ENCODE results near the gene GANAB. TPM values are rescaled to one million over a fixed set of nuclear protein-coding genes. Genes with fewer than 3 reads are reported as not detected.
"Not testable (repeated sequence)": the region's sequence is repeated elsewhere in the genome, so short reads cannot be mapped to it uniquely, and the experiment has no call there.

GANAB gene
- 100 to 1,000 TPM; 226 to 266 TPM for total RNA-seq

DNA sequence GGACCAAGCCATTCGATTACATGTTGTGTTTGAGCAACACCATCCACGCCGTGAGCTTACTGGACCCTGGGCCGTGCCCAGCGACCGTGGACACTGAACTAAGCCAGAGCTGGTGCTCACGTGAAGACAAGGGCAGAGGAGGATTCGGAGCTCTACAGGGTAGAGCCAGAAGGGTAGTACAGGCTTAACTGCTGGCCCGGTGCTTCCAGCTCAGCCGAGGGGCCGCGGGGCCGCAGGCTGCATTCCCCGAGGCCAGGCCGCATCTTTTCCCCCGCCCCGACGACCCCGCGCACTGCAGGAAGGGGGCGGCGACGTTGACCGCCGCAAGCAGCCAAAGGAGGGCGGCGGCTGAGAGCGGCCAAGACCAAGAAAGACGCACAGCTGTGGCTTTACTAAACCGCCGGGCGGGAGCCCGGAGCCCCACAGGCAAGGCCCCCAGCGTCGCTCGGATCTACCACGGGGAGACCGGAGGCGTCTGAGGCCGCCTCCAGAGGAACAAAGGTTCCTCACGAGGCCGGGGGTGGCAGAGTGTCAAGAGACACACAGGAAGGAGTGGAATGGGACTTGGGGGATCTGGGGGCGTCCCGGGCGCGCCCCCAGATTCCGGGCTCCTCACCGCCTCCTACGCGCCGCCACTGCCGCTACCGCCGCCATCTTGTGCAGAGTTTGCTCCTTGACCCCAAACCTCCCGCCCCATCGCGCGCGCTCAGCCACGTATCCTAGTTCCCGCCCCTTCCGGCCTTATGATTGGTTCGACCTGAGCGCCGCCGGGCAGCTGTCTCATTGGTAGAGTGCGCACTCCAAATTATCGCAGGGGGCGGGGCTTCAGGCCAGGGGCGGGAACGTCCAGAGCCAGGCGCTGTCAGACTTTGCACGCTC lies at the start of gene GANAB:
GANAB (minus strand) TSS at position 668 of the 879 bp plus-strand sequence; CDS start at position 654, 14 bp downstream.
- ATAC-seq (replicated peaks): peak; percentile 99
- peaks cover 54% of the 10 kb centered on the region for H3K36me3 Mint-ChIP-seq (ENCODE audit: low read depth)
- no peaks in the 10 kb centered on the region for H3K4me1 Mint-ChIP-seq
- peak within 1 kb of the TSS; percentile 100 for H3K4me3 Mint-ChIP-seq
- no peaks in the 10 kb centered on the region for H3K27me3 Mint-ChIP-seq
- H3K9me3 Mint-ChIP-seq: no peaks in the 10 kb centered on the region
- H3K27ac Mint-ChIP-seq: peak within 1 kb of the TSS; percentile 97

DNA sequence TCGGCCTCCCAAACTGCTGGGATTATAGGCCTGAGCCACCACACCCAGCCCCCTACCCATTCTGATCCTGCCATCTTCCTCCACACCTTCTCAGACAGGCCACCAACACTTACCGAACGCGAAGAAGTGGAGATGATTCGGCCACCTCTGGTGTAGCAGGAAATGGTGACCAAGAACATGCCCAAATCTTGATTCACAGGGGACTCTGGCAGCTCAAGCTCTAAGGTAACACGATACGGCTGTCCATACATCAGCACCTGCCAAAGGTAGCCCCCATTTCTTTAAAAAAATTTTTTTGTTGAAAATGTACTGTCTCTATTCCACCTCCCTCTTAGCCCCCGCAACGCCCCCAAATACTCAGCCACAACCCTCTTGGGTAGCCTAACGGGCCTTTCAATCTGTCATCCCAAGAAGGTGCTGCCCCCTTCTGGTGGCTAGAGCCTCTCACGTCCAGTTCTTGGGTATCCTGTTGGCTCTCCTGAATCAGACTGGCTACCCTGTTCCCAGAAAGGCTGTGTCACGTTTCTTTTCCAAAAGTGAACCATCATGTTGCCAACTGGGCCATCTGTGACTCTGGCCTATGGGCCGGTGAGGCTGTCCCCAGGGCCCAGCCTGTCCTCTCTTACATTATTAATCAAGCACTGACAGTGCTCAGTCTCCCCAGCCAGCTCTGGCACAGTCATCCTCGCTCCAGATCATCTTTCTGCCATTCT lies 48.2 kb upstream of the GANAB start:
- no peaks in the 10 kb centered on the region for H3K9me3 Mint-ChIP-seq
- H3K36me3 Mint-ChIP-seq (ENCODE audit: low read depth): peaks cover 51% of the 10 kb centered on the region
- no peaks in the 10 kb centered on the region for H3K27me3 Mint-ChIP-seq
- H3K4me1 Mint-ChIP-seq: peaks cover 5% of the 10 kb centered on the region
- no peak overlapping the region for H3K4me3 Mint-ChIP-seq
- H3K27ac Mint-ChIP-seq: peak overlapping the region; percentile 9
- peak; percentile 91 for ATAC-seq (replicated peaks)

DNA sequence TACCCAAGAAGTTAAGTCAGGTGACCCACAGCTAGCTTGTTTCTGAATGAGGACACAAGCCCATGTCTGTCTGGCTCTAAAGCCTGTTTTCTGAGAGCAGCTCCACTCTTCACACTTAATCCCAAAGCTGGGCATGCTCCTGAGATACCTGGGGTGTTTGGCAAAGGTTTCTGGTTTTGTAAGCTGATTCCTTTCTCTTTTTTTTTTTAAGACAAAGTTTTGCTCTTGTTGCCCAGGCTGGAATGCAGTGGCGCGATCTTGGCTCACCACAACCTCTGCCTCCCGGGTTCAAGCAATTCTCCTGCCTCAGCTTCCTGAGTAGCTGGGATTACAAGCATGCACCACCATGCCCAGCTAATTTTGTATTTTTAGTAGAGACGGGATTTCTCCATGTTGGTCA lies 47.2 kb upstream of the GANAB start:
- peaks cover 59% of the 10 kb centered on the region for H3K36me3 Mint-ChIP-seq (ENCODE audit: low read depth)
- not testable (repeated sequence) for H3K27ac Mint-ChIP-seq; H3K4me3 Mint-ChIP-seq; H3K27me3 Mint-ChIP-seq; H3K4me1 Mint-ChIP-seq; ATAC-seq (replicated peaks); H3K9me3 Mint-ChIP-seq

DNA sequence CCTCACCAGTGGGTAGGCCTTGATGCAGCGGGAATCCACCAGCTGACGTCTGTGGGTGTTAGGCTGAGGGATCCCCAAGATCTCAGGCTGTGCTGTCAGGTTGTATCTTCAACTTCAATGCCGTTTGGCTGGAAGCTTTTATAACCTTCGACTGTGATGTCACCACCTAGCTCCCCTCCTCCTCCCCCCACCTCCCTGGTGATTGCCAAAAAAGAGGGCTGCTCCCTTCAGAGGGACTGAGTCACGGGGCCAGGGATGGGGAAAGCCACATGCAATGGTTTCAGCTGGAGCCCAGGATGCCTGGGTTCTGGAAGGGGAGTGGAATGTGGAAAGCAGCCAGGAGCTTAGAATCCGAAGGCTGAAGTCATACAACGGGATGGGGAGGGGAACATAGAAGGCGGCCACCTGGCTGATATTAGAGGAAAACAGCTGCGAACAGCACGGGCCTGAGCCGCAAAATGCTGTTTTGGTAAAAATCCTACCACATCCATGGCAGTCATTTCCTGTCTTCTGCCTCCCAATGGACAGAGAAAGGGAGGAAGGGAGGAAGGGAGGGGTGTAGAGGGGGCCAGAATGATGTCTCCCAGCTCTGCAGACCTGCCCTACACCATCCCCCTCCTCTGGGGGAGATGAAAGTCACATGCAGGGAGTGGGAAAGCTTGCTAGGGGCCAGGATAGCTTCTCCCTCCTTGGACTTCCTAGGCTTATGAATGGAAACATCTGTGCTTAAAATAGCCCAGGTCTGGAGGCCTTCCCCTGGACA lies 43.2 kb upstream of the GANAB start, which contains the start of gene LRRN4CL:
LRRN4CL (minus strand) TSS at position 110 of the 763 bp plus-strand sequence. CDS start 1,022 bp downstream, outside the sequence.
- peaks cover 50% of the 10 kb centered on the region for H3K36me3 Mint-ChIP-seq (ENCODE audit: low read depth)
- no peak for ATAC-seq (replicated peaks)
- no peak within 1 kb of the TSS for H3K27ac Mint-ChIP-seq
- peaks cover 3% of the 10 kb centered on the region for H3K27me3 Mint-ChIP-seq
- no peaks in the 10 kb centered on the region for H3K9me3 Mint-ChIP-seq
- H3K4me3 Mint-ChIP-seq: no peak within 1 kb of the TSS
- peaks cover 2% of the 10 kb centered on the region for H3K4me1 Mint-ChIP-seq

DNA sequence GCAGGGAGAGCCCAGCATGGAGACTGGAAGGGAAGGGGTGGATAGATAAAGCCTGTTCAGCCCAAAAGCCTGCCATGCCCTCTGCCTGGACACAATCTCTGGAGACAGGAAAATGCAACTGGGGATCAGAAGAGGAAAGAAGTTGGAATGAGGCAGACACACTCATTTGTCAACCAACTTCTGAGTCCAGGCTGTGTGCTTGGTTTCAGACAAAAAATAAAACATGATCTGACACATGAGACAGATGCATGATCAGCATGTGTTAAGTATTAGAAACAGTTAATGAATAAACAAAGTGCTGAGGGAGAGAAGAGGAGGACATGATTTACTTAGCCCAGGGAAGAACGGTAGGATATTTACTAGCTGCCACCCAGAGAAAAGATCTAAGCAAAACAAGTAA lies 42.1 kb upstream of the GANAB start:
- ATAC-seq (replicated peaks): no peak
- no peak overlapping the region for H3K27ac Mint-ChIP-seq
- H3K27me3 Mint-ChIP-seq: peaks cover 3% of the 10 kb centered on the region
- H3K36me3 Mint-ChIP-seq (ENCODE audit: low read depth): peaks cover 45% of the 10 kb centered on the region
- H3K9me3 Mint-ChIP-seq: no peaks in the 10 kb centered on the region
- H3K4me1 Mint-ChIP-seq: no peaks in the 10 kb centered on the region
- no peak overlapping the region for H3K4me3 Mint-ChIP-seq

DNA sequence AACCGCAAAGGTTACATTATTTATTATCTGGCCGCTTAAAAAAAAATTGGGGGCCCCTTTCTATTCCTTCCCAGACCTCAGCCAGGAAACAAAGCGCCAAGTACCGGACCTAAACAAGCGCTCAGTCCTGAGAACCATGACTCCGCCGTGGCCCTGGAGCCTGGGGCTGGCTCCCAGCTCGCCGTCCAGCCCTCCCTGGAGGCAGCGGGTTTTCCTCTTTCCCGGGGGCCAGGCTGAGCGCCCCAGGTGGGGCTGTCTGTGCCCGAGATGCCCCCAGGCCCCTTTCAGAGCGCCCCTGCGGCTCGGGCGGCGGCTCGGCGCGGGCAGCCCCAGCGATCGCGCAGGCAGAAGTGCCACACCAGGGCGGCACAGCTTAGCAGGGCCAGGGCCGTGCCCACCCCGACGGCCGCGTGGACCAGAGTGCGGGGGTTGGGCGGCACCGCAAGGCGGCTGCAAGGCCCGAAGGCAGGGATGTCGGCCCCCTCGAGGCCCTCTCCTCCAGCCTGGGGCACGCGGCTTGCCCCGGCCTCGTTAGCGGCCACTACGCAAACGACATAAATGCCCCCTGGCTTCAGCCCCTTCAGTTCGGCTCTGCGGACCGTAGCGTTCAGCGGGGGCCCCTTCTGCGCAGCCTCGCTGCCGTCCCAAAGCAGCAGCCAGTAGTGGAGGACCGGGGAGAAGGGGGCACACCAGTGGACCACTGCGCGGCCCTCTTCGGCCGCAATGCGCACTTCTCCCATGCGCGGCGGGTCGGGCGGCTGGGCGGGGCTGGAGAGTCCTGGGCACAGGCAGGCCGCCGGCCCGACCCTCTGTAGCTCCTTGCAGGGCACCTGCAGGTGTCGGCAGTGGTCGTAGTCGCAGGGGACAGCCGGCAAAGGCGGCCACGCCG lies 41.3 kb upstream of the GANAB start:
- no peaks in the 10 kb centered on the region for H3K4me1 Mint-ChIP-seq
- peaks cover 39% of the 10 kb centered on the region for H3K36me3 Mint-ChIP-seq (ENCODE audit: low read depth)
- H3K9me3 Mint-ChIP-seq: no peaks in the 10 kb centered on the region
- ATAC-seq (replicated peaks): no peak
- no peak overlapping the region for H3K27ac Mint-ChIP-seq
- H3K27me3 Mint-ChIP-seq: peaks cover 3% of the 10 kb centered on the region
- no peak overlapping the region for H3K4me3 Mint-ChIP-seq

DNA sequence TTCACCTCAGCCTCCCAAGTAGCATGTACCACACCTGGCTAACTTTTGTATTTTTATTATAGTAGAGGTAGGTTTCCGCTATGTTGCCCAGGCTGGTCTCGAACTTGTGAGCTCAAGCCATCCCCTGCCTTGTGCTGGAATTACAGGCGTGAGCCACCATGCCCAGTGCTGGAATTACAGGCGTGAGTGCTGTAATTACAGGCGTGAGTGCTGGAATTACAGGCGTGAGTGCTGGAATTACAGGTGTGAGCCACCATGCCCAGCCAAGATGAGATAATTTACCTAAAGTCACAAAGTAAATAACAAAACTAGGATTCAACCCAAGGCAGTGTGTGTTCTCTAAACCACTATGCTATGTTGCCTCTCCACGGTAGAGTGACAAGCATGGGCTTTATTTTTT lies 36.1 kb upstream of the GANAB start:
- Mint-ChIP-seq H3K4me3 (no peak overlapping the region), H3K27ac (no peak overlapping the region), H3K36me3 (ENCODE audit: low read depth) (peaks cover 15% of the 10 kb centered on the region), H3K27me3 (no peaks in the 10 kb centered on the region), H3K9me3 (no peaks in the 10 kb centered on the region), H3K4me1 (peaks cover 13% of the 10 kb centered on the region)
- no peak for ATAC-seq (replicated peaks)

DNA sequence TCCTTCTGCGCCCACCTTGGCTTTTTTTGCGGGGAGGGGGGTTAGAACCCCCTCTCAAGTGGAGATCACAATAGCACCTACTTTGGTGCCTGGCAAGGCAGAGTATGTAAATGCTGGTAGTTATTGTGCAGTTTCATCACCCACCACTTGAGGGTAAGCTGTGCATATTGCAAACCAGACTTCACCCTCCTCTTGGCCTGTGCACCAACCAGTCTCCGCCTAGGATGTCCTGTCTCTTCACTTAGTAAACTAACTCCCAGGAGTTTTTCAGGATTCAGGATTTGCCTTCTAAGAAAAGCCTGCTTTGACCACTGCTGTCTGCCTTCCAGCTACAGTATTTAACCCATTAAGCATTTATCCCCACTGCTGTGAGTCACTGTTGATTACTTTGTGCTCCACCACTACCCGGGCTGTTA lies 34.4 kb upstream of the GANAB start:
- peak overlapping the region; percentile 42 for H3K4me3 Mint-ChIP-seq
- H3K27ac Mint-ChIP-seq: peak overlapping the region; percentile 84

DNA sequence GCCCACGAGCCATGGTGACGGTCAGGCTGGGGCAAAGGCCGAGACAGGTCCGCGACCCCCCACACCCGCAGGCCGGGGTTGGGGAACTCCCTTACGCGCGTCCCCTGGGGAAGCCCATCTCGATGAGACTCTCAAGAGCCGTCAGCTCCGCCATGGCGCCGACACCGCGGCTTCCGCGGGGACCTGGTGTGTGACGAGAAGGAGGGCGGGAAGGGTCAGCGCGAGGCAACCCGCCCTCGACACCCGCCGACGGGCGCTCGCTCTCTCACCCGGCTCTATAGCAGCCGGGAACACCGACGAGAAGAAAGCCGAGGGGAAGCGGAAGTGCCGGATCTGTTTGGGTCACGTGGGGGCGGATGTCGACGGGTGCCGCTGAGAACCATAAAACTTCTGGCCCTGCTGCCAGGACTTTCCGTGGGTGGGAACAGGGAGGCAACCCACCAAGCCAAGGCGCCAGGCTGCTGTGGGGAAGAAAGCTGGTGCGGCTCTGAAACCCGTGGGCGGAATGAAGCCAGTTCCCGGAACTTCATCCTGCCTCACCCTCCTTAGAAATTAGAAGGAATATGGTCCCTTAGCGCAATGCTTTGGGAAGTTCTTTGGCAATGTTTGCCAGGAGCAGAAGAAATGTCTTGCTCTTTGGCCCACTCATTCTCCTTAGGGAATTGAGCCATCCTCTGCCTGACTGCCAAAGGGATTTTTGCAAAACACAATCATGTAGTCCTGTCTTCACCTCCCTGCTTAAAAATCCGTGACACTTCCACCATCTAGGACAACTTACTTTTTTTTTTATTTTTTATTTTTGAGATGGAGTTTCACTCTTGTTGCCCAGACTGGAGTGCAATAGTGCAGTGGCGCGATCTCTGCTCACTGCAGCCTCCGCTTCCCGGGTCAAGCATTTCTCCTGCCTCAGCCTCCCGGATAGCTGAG lies 32.6 kb upstream of the GANAB start, which contains the start of gene UBXN1:
UBXN1 (minus strand) TSS at position 304 of the 927 bp plus-strand sequence; CDS start at position 154, 150 bp downstream.
- Mint-ChIP-seq H3K36me3 (ENCODE audit: low read depth) (peaks cover 47% of the 10 kb centered on the region), H3K27ac (peak within 1 kb of the TSS; percentile 83), H3K27me3 (no peaks in the 10 kb centered on the region)

More for the DNA sequence above, 34.4 kb upstream of the GANAB start:
- H3K9me3 Mint-ChIP-seq: no peaks in the 10 kb centered on the region
- H3K36me3 Mint-ChIP-seq (ENCODE audit: low read depth): peaks cover 32% of the 10 kb centered on the region
- peak; percentile 81 for ATAC-seq (replicated peaks)
- H3K4me1 Mint-ChIP-seq: peaks cover 20% of the 10 kb centered on the region
- no peaks in the 10 kb centered on the region for H3K27me3 Mint-ChIP-seq

DNA sequence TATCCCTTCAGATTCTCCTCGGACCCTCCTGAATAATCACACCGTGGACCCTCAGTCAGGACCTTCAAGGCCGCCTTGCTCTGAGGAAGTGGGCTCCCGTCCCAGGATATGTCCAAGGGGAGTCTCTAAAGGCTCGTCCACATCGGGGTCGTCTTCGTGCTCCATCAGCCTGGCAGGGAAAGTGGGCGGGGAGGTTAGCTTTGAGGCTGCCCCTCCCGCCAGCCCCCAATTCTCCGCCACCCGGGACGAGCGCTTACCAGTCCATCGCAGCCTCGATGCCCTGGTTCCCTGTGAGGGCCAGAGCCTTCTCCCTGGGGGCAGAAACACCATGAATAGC lies 32.0 kb upstream of the GANAB start:
- Mint-ChIP-seq H3K4me3 (peak overlapping the region; percentile 79), H3K9me3 (no peaks in the 10 kb centered on the region), H3K4me1 (peaks cover 25% of the 10 kb centered on the region), H3K27ac (peak overlapping the region; percentile 83), H3K27me3 (no peaks in the 10 kb centered on the region), H3K36me3 (ENCODE audit: low read depth) (peaks cover 53% of the 10 kb centered on the region)
- no peak for ATAC-seq (replicated peaks)

More for the DNA sequence above, 32.6 kb upstream of the GANAB start, which contains the start of gene UBXN1:
- ATAC-seq (replicated peaks): peak; percentile 91
- peak within 1 kb of the TSS; percentile 79 for H3K4me3 Mint-ChIP-seq
- peaks cover 25% of the 10 kb centered on the region for H3K4me1 Mint-ChIP-seq
- no peaks in the 10 kb centered on the region for H3K9me3 Mint-ChIP-seq

DNA sequence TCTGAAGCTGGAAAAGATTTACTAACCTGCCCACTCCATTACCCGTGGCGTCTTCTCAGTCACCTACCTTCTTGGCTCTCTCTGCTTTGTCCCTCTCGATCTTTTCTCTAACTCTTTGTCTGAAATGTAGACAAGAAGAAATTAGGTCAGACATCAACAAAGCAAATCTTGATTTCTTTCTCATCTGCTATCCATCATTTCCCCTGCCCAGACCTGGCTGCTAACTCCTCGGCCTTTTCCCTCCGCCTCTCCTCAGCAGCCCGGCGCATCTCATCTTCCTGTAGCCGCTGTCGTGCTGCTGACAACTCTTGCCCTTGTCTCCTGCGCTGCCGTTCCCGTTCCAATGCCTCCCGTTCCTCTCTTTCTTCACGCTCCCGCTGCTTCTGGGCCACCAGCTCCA lies 31.3 kb upstream of the GANAB start:
- Mint-ChIP-seq H3K27me3 (no peaks in the 10 kb centered on the region), H3K36me3 (ENCODE audit: low read depth) (peaks cover 57% of the 10 kb centered on the region), H3K4me1 (peaks cover 25% of the 10 kb centered on the region), H3K4me3 (peak overlapping the region; percentile 79), H3K27ac (peak overlapping the region; percentile 83), H3K9me3 (no peaks in the 10 kb centered on the region)
- no peak for ATAC-seq (replicated peaks)

DNA sequence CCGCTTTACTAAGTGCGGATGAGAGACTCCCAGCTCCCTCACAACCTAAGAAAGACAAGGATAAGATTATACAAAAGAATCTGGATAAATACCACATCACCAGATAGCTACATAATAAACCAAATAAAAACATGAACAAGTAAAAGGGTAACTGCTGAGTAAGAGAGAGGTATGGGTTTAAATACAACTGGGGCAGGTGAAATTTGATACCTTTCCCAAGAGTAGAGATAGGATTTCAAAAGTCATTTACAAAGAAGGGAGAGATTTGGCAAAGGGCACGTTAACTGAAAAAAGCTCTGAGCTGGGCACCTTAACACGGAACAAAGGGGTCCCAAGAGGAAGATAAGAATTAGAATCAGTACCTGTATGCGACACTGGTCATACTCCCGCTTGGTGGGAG lies 30.7 kb upstream of the GANAB start:
- ATAC-seq (replicated peaks): no peak
- Mint-ChIP-seq H3K9me3 (no peaks in the 10 kb centered on the region), H3K27ac (peak overlapping the region; percentile 37), H3K36me3 (ENCODE audit: low read depth) (peaks cover 62% of the 10 kb centered on the region), H3K4me1 (peaks cover 25% of the 10 kb centered on the region), H3K27me3 (no peaks in the 10 kb centered on the region), H3K4me3 (peak overlapping the region; percentile 79)
